GM04503 (cell line): Measurements from ENCODE around the gene KLRC4.
"Not testable (repeated sequence)": the region's sequence is repeated elsewhere in the genome, so short reads cannot be mapped to it uniquely, and the experiment has no call there.

Source experiments
- DNase-seq: peaks from one replicate; pipeline ENCODE4 v3.0.0-alpha.2; 2012; ENCODE audit warnings: low read depth

The KLRC4 gene

DNA sequence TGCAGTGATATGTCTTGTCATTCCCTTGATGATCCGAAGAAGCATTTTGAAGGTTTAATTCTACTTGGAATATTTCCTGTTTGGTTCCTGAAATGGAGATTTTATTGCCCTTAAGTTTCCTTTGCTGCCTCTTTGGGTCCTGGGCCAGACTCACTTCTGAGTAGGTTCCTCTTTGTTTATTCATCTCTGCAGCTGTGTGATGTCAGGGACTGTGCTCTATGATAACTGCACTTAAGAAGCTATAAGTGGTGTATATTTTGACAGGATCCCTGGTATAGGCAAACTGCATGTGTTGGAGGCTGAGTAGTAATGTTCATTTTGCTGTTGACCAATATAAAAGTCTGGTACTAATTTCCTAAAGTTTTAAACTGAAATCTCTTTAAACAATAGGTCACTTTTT lies at the start of gene KLRC4:
KLRC4 (minus strand) TSS at position 366 of the 400 bp plus-strand sequence; CDS start at position 184, 182 bp downstream.
- no peak for DNase-seq

- DNase-seq, result no peak
Measured at GRCh38 chr12:10457760-10458159, 48.2 kb upstream of the KLRC4 start.

GRCh38 chr12:10456856-10457255 lies 47.3 kb upstream of the KLRC4 start:
- DNase-seq, result no peak

DNA sequence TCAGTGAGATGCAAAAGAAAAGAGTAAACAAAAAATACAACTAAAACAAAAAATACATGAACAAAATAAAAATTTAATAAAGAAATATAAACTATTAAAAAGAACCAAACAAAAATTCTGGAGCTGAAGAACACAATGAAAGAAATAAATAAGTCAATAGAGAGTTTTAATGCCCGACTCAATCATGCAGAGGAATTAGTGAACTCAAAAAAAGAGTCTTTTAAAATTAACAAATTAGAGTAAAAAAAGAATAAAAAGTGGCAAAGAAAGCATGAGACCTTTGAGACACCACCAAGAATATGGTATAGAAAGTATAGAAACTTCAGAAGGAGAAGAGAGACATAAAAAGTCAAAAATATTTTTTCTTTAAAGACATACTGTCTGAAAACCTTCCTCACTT lies 46.2 kb upstream of the KLRC4 start:
- no peak for DNase-seq

GRCh38 chr12:10454531-10454930 lies 45.0 kb upstream of the KLRC4 start:
- DNase-seq, result no peak

- no peak for DNase-seq
Measured at GRCh38 chr12:10453156-10453555, 43.6 kb upstream of the KLRC4 start, which contains the start of gene KLRC1. Gene KLRC1, minus strand, starts transcription at chr12:10453377. Its CDS starts 2,221 bp downstream, at chr12:10451156.

GRCh38 chr12:10448236-10448635 lies 38.7 kb upstream of the KLRC4 start:
- DNase-seq, result no peak

GRCh38 chr12:10446052-10446451 lies 36.5 kb upstream of the KLRC4 start:
- DNase-seq, result not testable (repeated sequence)

DNA sequence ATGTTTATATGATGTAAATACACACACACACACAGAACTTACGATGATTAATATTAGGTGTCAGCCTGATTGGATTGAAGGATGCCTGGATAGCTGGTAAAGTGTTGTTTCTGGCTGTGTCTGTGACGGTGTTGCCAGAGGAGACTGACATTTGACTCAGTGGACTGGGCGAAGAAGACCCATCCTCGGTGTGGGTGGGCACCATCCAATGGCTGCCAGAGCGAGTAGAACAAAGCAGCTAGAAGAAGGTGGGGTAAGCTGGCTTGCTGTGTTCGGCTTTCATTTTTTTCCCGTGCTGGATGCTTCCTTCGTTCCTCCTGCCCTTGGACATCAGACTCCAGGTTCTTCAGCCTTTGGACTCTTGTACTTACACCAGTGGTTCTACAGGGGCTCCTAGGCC lies 31.6 kb upstream of the KLRC4 start:
- not testable (repeated sequence) for DNase-seq

DNA sequence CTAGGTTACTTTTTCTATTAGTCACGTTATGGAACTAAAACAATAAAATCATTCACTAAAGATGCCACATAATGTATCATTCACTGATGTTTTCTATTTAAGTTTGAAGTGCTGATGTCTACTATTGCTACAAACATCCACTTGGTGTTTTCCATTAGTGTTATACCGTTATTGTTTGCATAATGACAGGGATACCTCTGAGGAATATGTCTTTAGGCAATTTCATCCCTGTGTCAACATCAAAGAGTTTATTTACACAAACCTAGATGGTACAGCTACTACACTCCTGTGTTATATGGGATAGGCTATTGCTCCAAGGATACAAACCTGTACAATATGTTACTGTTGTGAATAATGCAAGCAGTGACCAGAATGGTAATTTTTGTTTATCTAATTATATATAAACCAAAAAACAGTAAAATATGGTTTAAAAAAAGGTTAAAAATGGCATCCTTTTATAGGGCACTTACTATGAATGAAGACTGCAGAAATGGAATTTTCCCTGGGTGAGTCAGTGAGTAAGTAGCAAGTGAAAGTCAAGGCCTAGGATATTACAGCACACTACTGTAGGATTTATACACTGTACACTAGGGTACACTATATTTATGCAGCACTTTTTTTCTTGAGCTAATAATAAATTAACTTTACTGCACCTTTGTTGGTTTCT lies 30.2 kb upstream of the KLRC4 start:
- not testable (repeated sequence) for DNase-seq

- DNase-seq, result not testable (repeated sequence)
Measured at GRCh38 chr12:10437601-10438000, 28.0 kb upstream of the KLRC4 start.

- DNase-seq, result not testable (repeated sequence)
Measured at GRCh38 chr12:10435816-10436215, 26.3 kb upstream of the KLRC4 start, which contains the start of gene KLRC2. Gene KLRC2, minus strand, starts transcription at chr12:10436010. Its CDS starts 24 bp downstream, at chr12:10435986.

DNA sequence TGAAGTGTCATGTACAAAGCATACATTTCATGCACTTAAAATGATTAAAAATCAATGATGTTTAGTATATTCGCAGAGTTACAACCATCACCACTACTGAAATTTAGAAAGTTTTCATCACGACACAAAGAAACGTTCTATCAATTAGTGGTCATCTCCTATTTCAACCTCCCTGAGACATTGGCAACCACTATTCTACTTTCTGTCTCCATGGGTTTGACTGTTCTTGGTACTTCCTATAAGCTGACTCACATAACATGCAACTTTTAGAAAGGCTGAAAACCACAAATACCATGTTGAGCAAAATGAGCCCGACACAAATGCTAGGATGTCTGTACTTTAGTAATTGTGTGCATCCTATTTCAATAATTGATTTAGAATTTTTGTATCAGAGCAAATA lies 21.1 kb upstream of the KLRC4 start:
- DNase-seq, result not testable (repeated sequence)

DNA sequence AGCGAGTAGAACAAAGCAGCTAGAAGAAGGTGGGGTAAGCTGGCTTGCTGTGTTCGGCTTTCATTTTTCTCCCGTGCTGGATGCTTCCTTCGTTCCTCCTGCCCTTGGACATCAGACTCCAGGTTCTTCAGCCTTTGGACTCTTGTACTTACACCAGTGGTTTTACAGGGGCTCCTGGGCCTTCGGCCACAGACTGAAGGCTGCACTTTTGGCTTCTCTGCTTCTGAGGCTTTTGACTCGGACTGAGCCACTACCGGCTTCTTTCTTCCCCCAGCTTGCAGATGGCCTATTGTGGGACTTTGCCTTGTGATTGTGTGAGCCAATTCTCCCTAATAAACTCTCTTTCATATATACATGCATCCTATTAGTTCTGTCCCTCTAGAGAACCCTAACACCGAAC lies 16.4 kb upstream of the KLRC4 start:
- not testable (repeated sequence) for DNase-seq

DNA sequence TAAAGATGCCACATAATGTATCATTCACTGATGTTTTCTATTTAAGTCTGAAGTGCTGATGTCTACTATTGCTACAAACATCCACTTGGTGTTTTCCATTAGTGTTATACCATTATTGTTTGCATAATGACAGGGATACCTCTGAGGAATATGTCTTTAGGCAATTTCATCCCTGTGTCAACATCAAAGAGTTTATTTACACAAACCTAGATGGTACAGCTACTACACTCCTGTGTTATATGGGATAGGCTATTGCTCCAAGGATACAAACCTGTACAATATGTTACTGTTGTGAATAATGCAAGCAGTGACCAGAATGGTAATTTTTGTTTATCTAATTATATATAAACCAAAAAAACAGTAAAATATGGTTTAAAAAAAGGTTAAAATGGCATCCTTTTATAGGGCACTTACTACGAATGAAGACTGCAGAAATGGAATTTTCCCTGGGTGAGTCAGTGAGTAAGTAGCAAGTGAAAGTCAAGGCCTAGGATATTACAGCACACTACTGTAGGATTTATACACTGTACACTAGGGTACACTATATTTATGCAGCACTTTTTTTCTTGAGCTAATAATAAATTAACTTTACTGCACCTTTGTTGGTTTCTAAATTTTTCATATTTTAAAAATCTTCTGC lies 14.8 kb upstream of the KLRC4 start:
- not testable (repeated sequence) for DNase-seq

DNA sequence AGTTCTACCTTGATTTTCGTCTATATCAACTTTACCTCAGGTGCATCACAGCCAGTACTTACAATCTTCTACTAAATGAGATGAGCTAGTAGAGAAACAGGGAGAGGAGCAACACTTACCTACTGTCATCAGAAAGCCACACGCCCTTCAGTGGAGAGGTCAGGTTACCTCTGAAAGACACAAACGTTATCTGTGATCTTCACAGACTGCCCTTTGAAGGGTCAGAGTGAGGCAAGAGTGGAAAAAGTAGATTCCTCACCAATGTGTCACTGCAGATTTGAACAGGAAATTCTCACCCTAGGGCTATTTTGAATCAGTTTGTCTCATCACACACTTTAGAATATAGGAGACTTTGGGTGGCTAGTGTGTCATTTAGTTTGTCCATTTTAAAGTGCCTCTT lies 12.6 kb upstream of the KLRC4 start:
- DNase-seq, result not testable (repeated sequence)

GRCh38 chr12:10420334-10420733 lies 10.8 kb upstream of the KLRC4 start, which contains the start of gene KLRC3:
Gene KLRC3, minus strand, starts transcription at chr12:10420595. Its CDS starts 45 bp downstream, at chr12:10420550.
- not testable (repeated sequence) for DNase-seq

DNA sequence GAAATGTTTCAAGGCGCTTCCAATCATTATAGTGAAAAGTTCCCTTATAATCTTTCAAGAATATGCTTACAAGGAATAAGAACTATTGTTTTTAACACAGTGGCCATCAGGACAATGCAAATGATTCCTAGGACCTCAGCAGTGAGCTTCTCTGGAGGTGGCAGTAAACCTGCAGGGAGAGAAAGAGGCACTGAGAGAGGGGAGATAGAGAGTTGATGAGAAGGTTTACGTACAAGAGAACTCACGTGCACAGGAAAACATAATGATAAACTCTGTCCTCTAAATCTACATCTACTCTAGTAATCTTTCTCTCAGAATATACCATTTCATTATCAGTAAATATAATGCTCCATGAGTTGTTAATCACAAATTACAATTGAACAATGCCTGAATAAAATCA lies 715 bp downstream of the KLRC4 start:
- DNase-seq, result no peak

DNA sequence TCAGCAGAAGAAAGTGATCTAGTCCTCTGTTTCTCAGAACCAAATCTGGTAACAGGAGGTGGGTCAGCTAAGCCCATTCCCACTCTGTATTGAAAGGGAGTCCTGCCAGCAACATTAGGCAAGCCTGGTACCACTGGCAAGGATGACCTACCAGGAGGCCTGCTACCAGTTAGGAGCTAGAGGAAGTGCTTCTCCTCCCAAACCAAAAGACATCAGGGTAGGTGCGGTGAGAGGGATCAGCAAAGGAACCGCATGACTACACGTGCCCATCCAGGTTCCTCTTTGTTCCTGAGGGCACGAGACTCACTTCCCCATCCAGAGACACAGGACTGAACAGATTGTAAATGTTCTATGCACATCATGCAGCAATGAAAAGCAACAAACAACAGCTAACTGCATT lies 2.8 kb downstream of the KLRC4 start:
- no peak for DNase-seq

- no peak for DNase-seq
Measured at GRCh38 chr12:10405294-10405693, 4.3 kb downstream of the KLRC4 start.

DNA sequence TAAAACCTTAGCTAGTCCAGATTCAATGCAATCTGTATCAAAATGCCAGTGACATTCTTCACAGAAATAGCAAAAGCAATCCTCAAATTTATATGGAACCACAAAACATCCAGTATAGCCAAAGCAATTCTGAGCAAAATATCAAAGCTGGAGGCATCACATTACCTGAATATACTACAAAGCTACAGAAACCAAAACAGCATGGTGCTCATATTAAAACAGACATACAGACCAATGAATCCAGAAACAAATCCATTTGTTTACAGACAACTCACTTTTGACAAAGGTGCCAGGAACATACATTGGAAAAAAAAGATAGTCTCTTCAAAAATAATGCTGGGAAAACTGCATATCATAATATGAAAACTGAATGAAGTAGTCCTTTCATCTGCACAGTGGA lies 4.8 kb downstream of the KLRC4 start:
- DNase-seq, result no peak

- DNase-seq, result no peak
Measured at GRCh38 chr12:10400829-10401228, 8.7 kb downstream of the KLRC4 start.

DNA sequence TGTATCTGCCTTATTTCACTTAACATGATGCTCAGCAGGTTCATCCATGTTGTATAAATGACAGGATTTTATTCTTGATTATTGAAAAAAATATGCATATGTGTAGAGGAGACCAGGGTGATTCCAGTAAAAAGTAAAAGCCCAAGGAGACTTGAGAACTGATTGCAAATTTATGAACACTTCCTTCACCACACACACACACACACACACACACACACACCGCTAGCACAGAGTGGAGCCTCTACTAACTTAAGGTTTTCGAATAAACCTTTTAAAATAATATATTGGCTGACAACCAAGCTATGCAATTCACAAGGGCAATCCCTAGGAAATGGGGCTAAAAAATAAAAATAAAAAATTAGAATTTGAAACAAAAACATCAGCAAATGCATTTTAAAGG lies 11.4 kb downstream of the KLRC4 start:
- DNase-seq, result no peak
